ENCODE results near the gene LDLRAD3.

DNA sequence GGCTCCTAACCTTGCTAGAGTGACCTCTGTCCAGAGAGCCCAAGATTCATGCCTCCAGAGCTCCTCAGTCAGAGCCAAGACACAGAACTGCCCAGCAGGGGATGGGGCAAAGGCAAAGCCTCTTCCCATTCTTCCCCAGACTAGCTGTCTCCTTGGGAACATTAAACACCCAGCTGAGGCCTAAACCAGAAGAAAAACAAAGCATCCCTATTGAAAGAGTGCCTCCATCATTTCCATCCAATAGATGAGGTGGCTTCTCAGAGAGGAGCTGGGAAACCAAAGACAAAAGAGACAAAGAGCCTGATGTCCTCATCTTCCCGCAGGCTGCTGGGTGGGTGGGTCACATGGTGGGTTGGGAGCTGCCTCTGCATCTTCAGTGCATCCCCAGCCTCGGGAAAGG lies 308.0 kb downstream of the LDLRAD3 start:
- TF ChIP-seq, protein P1, sequence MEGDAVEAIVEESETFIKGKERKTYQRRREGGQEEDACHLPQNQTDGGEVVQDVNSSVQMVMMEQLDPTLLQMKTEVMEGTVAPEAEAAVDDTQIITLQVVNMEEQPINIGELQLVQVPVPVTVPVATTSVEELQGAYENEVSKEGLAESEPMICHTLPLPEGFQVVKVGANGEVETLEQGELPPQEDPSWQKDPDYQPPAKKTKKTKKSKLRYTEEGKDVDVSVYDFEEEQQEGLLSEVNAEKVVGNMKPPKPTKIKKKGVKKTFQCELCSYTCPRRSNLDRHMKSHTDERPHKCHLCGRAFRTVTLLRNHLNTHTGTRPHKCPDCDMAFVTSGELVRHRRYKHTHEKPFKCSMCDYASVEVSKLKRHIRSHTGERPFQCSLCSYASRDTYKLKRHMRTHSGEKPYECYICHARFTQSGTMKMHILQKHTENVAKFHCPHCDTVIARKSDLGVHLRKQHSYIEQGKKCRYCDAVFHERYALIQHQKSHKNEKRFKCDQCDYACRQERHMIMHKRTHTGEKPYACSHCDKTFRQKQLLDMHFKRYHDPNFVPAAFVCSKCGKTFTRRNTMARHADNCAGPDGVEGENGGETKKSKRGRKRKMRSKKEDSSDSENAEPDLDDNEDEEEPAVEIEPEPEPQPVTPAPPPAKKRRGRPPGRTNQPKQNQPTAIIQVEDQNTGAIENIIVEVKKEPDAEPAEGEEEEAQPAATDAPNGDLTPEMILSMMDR (IDR thresholded peaks at IDR 0.05): no peak
- no peak for TF ChIP-seq POLR2A (IDR thresholded peaks at IDR 0.05)
